Activated CD8-positive, alpha-beta T cell treated with anti-CD3 and anti-CD28 coated beads for 36 hours (primary cell): Measurements from ENCODE around the gene IPMK. TPM values are rescaled to one million over a fixed set of nuclear protein-coding genes. Genes with fewer than 3 reads are reported as not detected.

Experiments used
- ATAC-seq: fragments of 200-7000 bp; cut with Tn5 transposase; one replicate; pipeline ENCODE4 v1.10.0; 2021; ENCODE audit warnings: mild to moderate bottlenecking, moderate library complexity
- CTCF ChIA-PET: fragments of 350-600 bp; sonication (Branson Sonifier 250); formaldehyde crosslinking; loops from one replicate; lab custom pipeline; 2021; ENCODE audit warnings: antibody characterized with exemption; lab: Charles Lee
- POLR2A ChIA-PET: fragments of 350-600 bp; sonication (Branson Sonifier 250); formaldehyde crosslinking; loops from one replicate; lab custom pipeline; 2021; ENCODE audit warnings: antibody characterized with exemption; lab: Charles Lee
- DNase-seq: peaks from one replicate; pipeline ENCODE4 v3.0.0-alpha.2; 2020
- H3K27ac Mint-ChIP-seq: one replicate; pipeline ENCODE4 v1.8.0; 2021; ENCODE audit warnings: mild to moderate bottlenecking, mixed read lengths
- H3K27me3 Mint-ChIP-seq: one replicate; pipeline ENCODE4 v1.8.0; 2021; ENCODE audit warnings: mixed read lengths
- H3K36me3 Mint-ChIP-seq: one replicate; pipeline ENCODE4 v1.8.0; 2021; ENCODE audit warnings: low read depth, mixed read lengths
- H3K4me1 Mint-ChIP-seq: one replicate; pipeline ENCODE4 v1.8.0; 2021; ENCODE audit warnings: low read depth, mixed read lengths
- H3K4me3 Mint-ChIP-seq: one replicate; pipeline ENCODE4 v1.8.0; 2021; ENCODE audit warnings: mild to moderate bottlenecking, moderate library complexity, mixed read lengths
- H3K9me3 Mint-ChIP-seq: one replicate; pipeline ENCODE4 v1.8.0; 2021; ENCODE audit warnings: mixed read lengths
- CTCF ChIP-seq: fragments of 200-600 bp; IDR thresholded peaks from one replicate; pipeline ENCODE4 v1.8.0; 2022; ENCODE audit warnings: antibody characterized with exemption, mild to moderate bottlenecking
- intact Hi-C: fragments of 100-400 bp; cut with micrococcal nuclease; formaldehyde crosslinking; loops from one replicate; pipeline ENCODE4 v1.10.0; 2022
- total RNA-seq, 2 experiments: library from RNA; stranded (reverse); gene quantifications; one replicate each; pipeline ENCODE4 v1.2.3, GENCODE V29; 2021

IPMK gene
- total RNA-seq, 2 experiments from 2014 or later: 9.5 to 10.3 TPM

DNA sequence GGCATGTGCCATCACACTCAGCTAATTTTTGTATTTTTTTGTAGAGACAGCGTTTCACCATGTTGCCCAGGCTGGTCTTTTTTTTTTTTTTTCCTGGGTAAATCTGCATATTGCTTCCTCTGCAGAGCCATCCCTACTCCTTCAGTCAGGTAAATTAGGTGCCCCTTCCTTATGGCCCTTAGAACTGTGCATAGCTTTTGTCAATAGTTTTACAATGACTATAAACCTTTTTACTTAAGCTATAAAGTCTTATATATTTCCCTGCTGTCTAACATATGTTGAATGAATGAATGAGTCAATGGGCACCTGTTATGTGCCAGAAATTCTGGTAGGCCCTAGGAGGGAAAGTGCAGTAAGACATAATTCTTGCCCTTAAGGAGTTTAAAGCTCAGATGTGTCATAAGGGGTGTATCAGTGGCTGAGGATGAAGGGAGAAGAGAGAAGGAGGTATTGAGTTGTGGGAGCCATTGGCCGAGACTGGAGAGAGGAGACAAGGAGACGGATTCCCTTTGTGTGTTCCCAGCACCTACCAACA is 36.5 kb upstream of the IPMK start:
- intact Hi-C loops: no loop called here
- TF ChIP-seq CTCF: no peak
- DNase-seq (no peak), ATAC-seq (no peak)
- Mint-ChIP-seq H3K27me3 (peaks cover 14% of the 10 kb centered on the region), H3K27ac (no peak overlapping the region), H3K36me3 (no peaks in the 10 kb centered on the region), H3K4me1 (peaks cover 2% of the 10 kb centered on the region), H3K4me3 (no peak overlapping the region), H3K9me3 (no peaks in the 10 kb centered on the region)
- CTCF ChIA-PET: interaction anchor here (0.5 to 1.8 kb wide), 4 partner anchors 10 to 126 kb away, joined by 3 to 7 read pairs (median 5); partner anchors contain the start of gene TFAM
- POLR2A ChIA-PET: no interaction called here

DNA sequence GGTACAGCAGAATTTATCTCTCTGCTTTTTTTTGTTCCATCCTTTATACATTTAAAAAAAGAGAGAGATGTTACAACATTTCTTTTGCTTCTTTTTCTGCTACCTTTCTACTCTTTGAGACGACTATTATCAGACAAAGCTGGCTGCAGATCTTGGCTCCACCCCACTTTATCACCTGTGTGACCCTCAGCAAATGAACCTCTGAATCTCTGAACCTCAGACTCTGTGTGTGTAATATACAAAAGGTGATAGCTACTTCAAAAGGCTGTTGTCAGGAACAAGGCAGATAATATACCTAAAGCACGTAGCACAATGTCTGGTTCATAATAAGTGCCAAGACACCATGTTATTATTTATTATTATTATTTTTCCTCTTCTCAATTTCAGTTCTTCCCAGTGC is 34.6 kb upstream of the IPMK start:
- ATAC-seq (no peak), DNase-seq (no peak)
- ChIA-PET CTCF (interaction anchor here (3.5 to 4.1 kb wide), 3 partner anchors 11 to 124 kb away, joined by 31 to 64 read pairs (median 34); partner anchors contain the start of gene TFAM), POLR2A (no interaction called here)
- no peak overlapping the region for H3K27ac Mint-ChIP-seq
- intact Hi-C loops: no loop called here
- no peak overlapping the region for H3K4me3 Mint-ChIP-seq
- H3K4me1 Mint-ChIP-seq: peaks cover 2% of the 10 kb centered on the region
- H3K27me3 Mint-ChIP-seq: peaks cover 12% of the 10 kb centered on the region
- no peak for TF ChIP-seq CTCF
- H3K36me3 Mint-ChIP-seq: no peaks in the 10 kb centered on the region
- H3K9me3 Mint-ChIP-seq: no peaks in the 10 kb centered on the region

DNA sequence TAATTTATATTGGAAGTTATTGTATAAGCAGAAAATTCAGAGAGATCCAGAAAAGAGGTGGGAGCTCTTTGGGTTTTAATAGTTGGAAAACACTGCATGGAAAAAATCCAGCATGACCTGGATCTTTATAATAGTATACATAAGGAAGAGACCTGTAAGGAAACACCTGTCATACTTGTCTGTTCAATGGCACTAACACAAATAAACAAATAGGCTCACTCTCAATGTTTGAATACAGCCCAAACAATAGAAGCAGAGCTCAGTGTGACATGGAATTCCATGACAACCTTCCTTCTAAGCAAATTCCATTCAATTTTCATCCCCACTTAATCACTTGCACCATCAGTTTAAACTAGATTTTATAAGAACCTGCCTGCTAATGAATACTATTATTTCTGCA is 33.0 kb upstream of the IPMK start:
- H3K4me1 Mint-ChIP-seq: peaks cover 2% of the 10 kb centered on the region
- no peak for TF ChIP-seq CTCF
- H3K9me3 Mint-ChIP-seq: no peaks in the 10 kb centered on the region
- intact Hi-C loops: no loop called here
- DNase-seq (no peak), ATAC-seq (no peak)
- ChIA-PET CTCF (interaction anchor here (0.9 to 4.1 kb wide), 14 partner anchors 10 to 230 kb away, joined by 3 to 64 read pairs (median 8); partner anchors contain the start of genes TFAM and UBE2D1), POLR2A (interaction anchor here (1.1 kb wide), 1 partner anchor 84 kb away, joined by 3 read pairs; the partner anchor contains the start of gene TFAM)
- peaks cover 10% of the 10 kb centered on the region for H3K27me3 Mint-ChIP-seq
- no peak overlapping the region for H3K4me3 Mint-ChIP-seq
- no peak overlapping the region for H3K27ac Mint-ChIP-seq
- no peaks in the 10 kb centered on the region for H3K36me3 Mint-ChIP-seq

GRCh38 chr10:58299580-58299979 is 31.9 kb upstream of the IPMK start:
- ATAC-seq: peak; percentile 83
- ChIA-PET POLR2A (no interaction called here), CTCF (interaction anchor here (0.7 to 4.1 kb wide), 34 partner anchors 8 to 231 kb away, joined by 3 to 64 read pairs (median 4); partner anchors contain the start of genes TFAM and UBE2D1)
- Mint-ChIP-seq H3K27ac (no peak overlapping the region), H3K27me3 (peaks cover 10% of the 10 kb centered on the region), H3K36me3 (no peaks in the 10 kb centered on the region), H3K4me1 (peaks cover 2% of the 10 kb centered on the region), H3K9me3 (no peaks in the 10 kb centered on the region), H3K4me3 (no peak overlapping the region)
- peak; percentile 74 for DNase-seq
- intact Hi-C loops: loop anchor here (2.0 kb wide), 1 partner anchor 85 kb away; the partner anchor contains the start of gene TFAM
- TF ChIP-seq CTCF: peak; percentile 85

GRCh38 chr10:58293989-58294388 is 26.3 kb upstream of the IPMK start:
- H3K9me3 Mint-ChIP-seq: no peaks in the 10 kb centered on the region
- peaks cover 3% of the 10 kb centered on the region for H3K36me3 Mint-ChIP-seq
- intact Hi-C loops: no loop called here
- no peak overlapping the region for H3K27ac Mint-ChIP-seq
- H3K4me3 Mint-ChIP-seq: no peak overlapping the region
- no peak for ATAC-seq
- no peaks in the 10 kb centered on the region for H3K4me1 Mint-ChIP-seq
- CTCF ChIA-PET: interaction anchor here (5.0 to 7.7 kb wide), 2 partner anchors 91 to 116 kb away, joined by 19 to 151 read pairs; partner anchors contain the start of gene TFAM
- POLR2A ChIA-PET: no interaction called here
- no peak for TF ChIP-seq CTCF
- no peaks in the 10 kb centered on the region for H3K27me3 Mint-ChIP-seq
- no peak for DNase-seq
